ENCODE measurements around the gene SLC5A6. TPM values are rescaled to one million over a fixed set of nuclear protein-coding genes. Genes with fewer than 3 reads are reported as not detected.

SLC5A6 gene
- total and polyA plus RNA-seq, 2 of the 4 experiments (the other 2 are of a cell fraction), result 28.8 to 34.2 TPM

DNA sequence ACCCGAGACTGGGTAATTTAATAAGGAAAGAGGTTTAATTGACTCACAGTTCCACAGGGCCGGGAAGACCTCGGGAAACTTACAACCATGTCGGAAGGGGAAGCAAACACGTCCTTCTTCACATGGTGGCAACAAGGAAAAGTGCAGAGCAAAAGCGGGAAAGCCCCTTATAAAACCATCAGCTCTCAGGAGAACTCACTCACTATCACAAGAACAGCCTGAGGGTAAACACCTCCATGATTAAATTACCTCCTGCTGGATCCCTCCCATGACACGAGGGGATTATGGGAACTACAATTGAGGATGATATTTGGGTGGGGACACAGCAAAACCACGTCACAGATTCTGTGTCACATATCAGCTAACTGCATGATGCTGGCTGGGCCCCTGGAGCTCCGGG lies 51.9 kb downstream of the SLC5A6 start:
- no CpG with 5 or more reads among the region's 9 CpGs for WGBS, 2 experiments (ENCODE audit: extremely low coverage in 2 of 2, insufficient read length in 1 of 2)
- dilution Hi-C loops (cut with HindIII; ENCODE audit: low sequenced_read_pairs, unreplicated experiment), result no loop called here

More for the DNA sequence above, 51.9 kb downstream of the SLC5A6 start:
- ChIA-PET POLR2A (ENCODE audit: unreplicated experiment) (no interaction called here), CTCF (interaction anchor here (1.7 kb wide), 1 partner anchor 10 kb away, joined by 6 read pairs; no protein-coding TSS in a partner anchor)
- ATAC-seq (ENCODE audit: low read depth), result no peak
- H2AK5ac ChIP-seq (ENCODE audit: low read depth, low read length), result no peak overlapping the region
- H2BK20ac ChIP-seq (ENCODE audit: low read depth, low read length), result no peak overlapping the region
- H4K5ac ChIP-seq (ENCODE audit: low read depth, low read length), result no peak overlapping the region
- H4K8ac ChIP-seq (ENCODE audit: low read depth in 2 of 2, low read length in 2 of 2), result no peak overlapping the region
- no peak overlapping the region for H3K4ac ChIP-seq (ENCODE audit: low read depth, low read length)
- no peak overlapping the region for H3K18ac ChIP-seq (ENCODE audit: low read depth, low read length)
- no peak overlapping the region for H2AFZ ChIP-seq (replicated peaks; ENCODE audit: low read length, poor library complexity)
- H2BK5ac ChIP-seq (ENCODE audit: low read depth, low read length, poor library complexity, severe bottlenecking), result no peak overlapping the region
- H4K20me1 ChIP-seq (ENCODE audit: insufficient read depth, low read length), result no peaks in the 10 kb centered on the region; the same call in 1 of the 2 replicates
- BruUV-seq (replicated peaks), result no TSS peak
- H3K27ac ChIP-seq (ENCODE audit: insufficient read depth, low read length), result no peak overlapping the region
- H3K4me3 ChIP-seq (ENCODE audit: insufficient read depth, low read depth, low read length), result no peak overlapping the region
- DNase-seq, result no peak
- no peak overlapping the region for H3K4me2 ChIP-seq (ENCODE audit: low read depth, low read length)
- H3K36me3 ChIP-seq (ENCODE audit: control insufficient read depth, insufficient read depth, low read length), result no peaks in the 10 kb centered on the region
- H3K4me1 ChIP-seq (ENCODE audit: control insufficient read depth, insufficient read depth, low read length), result no peaks in the 10 kb centered on the region
- H3K14ac ChIP-seq (replicated peaks; ENCODE audit: low read depth, low read length), result no peak overlapping the region
- no peak overlapping the region for H3K23ac ChIP-seq (ENCODE audit: low read depth, low read length)
- H3K56ac ChIP-seq (ENCODE audit: extremely low read depth, insufficient read depth, low read length), result no peak overlapping the region
- H4K91ac ChIP-seq (ENCODE audit: insufficient read depth, low read depth, low read length), result no peak overlapping the region
- no peak overlapping the region for H2BK120ac ChIP-seq (ENCODE audit: low read depth, low read length)
- H3K9me3 ChIP-seq (ENCODE audit: control insufficient read depth, insufficient read depth, low read length), result no peaks in the 10 kb centered on the region
- H3K79me1 ChIP-seq (ENCODE audit: low read depth in 1 of 2, low read length in 2 of 2), result no peaks in the 10 kb centered on the region
- no peak overlapping the region for H3K9ac ChIP-seq (ENCODE audit: low read depth, low read length)
- H2BK15ac ChIP-seq (ENCODE audit: low read depth, low read length), result no peak overlapping the region
- in situ Hi-C loops (cut with MboI; ENCODE audit: low sequenced_read_pairs), result no loop called here
- intact Hi-C loops (cut with micrococcal nuclease), result no loop called here
- no peak overlapping the region for H2AK9ac ChIP-seq (replicated peaks; ENCODE audit: low read depth, low read length, poor library complexity)
- H3K27me3 ChIP-seq (ENCODE audit: control insufficient read depth, insufficient read depth, low read length), result peaks cover 18% of the 10 kb centered on the region
- H3K9me1 ChIP-seq (ENCODE audit: insufficient read depth, low read length), result no peaks in the 10 kb centered on the region
- TF ChIP-seq RAD21 (IDR thresholded peaks at IDR 0.05; ENCODE audit: low read length) (no peak), POLR2A (IDR thresholded peaks at IDR 0.05; ENCODE audit: low read depth, low read length) (no peak), MAFK (IDR thresholded peaks at IDR 0.05; ENCODE audit: low read depth, low read length) (no peak), CEBPB (IDR thresholded peaks at IDR 0.05; ENCODE audit: low read depth, low read length) (no peak), CHD1 (IDR thresholded peaks at IDR 0.05; ENCODE audit: low read depth, low read length) (no peak), NFE2L2 (IDR thresholded peaks at IDR 0.05; ENCODE audit: low read depth, low read length) (no peak), MAZ (IDR thresholded peaks at IDR 0.05; ENCODE audit: borderline replicate concordance, low read depth, low read length) (no peak), FOS (IDR thresholded peaks at IDR 0.05; ENCODE audit: low read depth, low read length) (no peak), BHLHE40 (IDR thresholded peaks at IDR 0.05; ENCODE audit: low read depth, low read length) (no peak), RCOR1 (IDR thresholded peaks at IDR 0.05; ENCODE audit: insufficient replicate concordance, low read length) (no peak)
- TF ChIP-seq, protein P1, sequence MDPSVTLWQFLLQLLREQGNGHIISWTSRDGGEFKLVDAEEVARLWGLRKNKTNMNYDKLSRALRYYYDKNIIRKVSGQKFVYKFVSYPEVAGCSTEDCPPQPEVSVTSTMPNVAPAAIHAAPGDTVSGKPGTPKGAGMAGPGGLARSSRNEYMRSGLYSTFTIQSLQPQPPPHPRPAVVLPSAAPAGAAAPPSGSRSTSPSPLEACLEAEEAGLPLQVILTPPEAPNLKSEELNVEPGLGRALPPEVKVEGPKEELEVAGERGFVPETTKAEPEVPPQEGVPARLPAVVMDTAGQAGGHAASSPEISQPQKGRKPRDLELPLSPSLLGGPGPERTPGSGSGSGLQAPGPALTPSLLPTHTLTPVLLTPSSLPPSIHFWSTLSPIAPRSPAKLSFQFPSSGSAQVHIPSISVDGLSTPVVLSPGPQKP (IDR thresholded peaks at IDR 0.05; ENCODE audit: borderline replicate concordance, low read depth, low read length), result no peak
- TF ChIP-seq, protein P2, sequence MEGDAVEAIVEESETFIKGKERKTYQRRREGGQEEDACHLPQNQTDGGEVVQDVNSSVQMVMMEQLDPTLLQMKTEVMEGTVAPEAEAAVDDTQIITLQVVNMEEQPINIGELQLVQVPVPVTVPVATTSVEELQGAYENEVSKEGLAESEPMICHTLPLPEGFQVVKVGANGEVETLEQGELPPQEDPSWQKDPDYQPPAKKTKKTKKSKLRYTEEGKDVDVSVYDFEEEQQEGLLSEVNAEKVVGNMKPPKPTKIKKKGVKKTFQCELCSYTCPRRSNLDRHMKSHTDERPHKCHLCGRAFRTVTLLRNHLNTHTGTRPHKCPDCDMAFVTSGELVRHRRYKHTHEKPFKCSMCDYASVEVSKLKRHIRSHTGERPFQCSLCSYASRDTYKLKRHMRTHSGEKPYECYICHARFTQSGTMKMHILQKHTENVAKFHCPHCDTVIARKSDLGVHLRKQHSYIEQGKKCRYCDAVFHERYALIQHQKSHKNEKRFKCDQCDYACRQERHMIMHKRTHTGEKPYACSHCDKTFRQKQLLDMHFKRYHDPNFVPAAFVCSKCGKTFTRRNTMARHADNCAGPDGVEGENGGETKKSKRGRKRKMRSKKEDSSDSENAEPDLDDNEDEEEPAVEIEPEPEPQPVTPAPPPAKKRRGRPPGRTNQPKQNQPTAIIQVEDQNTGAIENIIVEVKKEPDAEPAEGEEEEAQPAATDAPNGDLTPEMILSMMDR (conservative IDR thresholded peaks at IDR 0.05; ENCODE audit: low read depth, low read length), result no peak

All from IMR-90 (cell line).